Measurements from ENCODE around the gene SEMA4D.

DNA sequence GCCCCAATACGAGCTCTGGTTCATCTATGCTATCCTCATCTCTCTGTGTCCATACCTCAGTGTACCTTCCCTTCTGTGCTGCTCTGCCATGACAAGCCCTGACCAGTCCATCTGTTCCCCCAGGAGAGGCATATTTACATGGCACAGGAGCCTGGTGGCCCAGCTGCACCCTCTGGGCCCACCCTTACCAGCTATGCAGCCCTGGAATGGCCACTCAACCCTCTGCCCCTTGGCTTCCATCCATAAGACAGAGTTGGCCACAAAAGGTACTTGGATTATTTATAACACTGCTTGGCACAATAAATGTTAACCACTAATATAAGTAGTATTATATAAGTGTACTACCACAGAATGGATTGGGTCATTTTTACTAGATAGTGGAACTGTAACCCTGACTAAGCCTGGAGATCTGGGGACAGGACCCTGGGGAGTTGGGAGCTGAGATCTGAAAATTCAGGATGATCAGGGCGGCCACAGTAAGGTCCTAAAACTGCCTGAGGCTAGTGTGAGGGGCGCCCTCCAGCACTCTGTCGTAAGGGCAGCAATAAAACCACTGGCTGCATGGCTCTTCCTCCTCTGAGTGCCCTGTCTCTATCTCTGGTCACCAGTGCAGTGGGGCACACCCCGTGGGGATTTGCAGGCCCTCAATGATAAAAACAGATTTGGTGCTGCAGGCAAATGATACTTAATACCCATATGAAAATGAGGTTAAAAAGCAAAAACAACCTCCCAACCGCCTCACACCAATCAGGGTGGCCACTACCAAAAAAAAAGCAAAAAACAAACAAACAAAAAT, 65.8 kb downstream of the SEMA4D start:
- no peak for TF ChIP-seq CTCF (conservative IDR thresholded peaks at IDR 0.05; ENCODE audit: low read length)
- TF ChIP-seq EZH2phosphoT487 (IDR thresholded peaks at IDR 0.05; ENCODE audit: borderline replicate concordance): no peak
